Right lobe of liver (tissue), 4 donors: Measurements from ENCODE around the gene LPCAT3.

ENCODE experiments used
- POLR2A ChIP-seq: fragments of 450-650 bp; IDR thresholded peaks from one replicate; pipeline ENCODE4 v1.6.1; 2017; ENCODE audit warnings: antibody characterized with exemption, mild to moderate bottlenecking
- TF ChIP-seq, protein P1 (sequence below), 4 donors: fragments of 200-600 bp in 3 of 4; fragments of 450-650 bp in 1 of 4; IDR thresholded peaks; one replicate each; pipeline versions ENCODE4 v1.5.1 to v1.8.0; 2016 to 2022; ENCODE audit warnings: antibody characterized with exemption in 4 of 4, mild to moderate bottlenecking in 2 of 4
- donor health status: DM: no; HTN: no; CAD: no.
- donor health status: DM: no; HTN: no; CAD: no.
- donor health status: DM: no; HTN: yes; CAD: no.

DNA sequence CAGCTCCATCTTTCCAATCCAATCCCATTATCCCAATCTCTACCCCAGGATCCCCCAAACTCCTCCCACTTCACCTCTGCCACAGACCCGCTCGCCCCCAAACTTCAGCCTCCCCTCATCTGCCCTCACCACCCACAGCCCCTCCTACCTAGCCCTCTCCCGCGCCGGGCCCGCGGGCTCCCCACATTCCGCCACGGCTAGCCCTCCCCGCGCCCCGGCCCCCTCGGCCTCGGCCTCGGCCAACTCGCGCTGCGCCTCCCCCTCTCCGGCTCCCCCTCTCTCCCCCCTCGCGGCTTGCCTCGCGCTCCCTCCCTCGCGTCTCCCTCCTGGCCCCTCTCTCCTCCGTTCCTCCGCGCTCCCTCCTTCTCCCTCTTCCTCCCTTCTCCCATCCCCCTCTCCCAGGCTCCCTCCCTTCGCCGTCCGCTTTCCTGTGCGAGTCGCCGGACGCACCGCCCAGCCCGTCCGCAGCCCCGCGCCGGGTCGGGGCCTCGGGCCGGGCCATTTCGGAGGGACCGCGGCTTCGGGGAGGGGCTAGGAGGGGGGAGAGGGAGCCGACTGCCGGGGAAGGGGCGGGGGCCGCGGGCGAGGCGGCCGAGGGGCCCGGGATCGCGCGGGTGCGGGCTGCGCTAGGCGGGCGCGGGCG, 90.8 kb downstream of the LPCAT3 start, which contains the start of gene ATN1:
- no peak for TF ChIP-seq POLR2A
- TF ChIP-seq, protein P1, sequence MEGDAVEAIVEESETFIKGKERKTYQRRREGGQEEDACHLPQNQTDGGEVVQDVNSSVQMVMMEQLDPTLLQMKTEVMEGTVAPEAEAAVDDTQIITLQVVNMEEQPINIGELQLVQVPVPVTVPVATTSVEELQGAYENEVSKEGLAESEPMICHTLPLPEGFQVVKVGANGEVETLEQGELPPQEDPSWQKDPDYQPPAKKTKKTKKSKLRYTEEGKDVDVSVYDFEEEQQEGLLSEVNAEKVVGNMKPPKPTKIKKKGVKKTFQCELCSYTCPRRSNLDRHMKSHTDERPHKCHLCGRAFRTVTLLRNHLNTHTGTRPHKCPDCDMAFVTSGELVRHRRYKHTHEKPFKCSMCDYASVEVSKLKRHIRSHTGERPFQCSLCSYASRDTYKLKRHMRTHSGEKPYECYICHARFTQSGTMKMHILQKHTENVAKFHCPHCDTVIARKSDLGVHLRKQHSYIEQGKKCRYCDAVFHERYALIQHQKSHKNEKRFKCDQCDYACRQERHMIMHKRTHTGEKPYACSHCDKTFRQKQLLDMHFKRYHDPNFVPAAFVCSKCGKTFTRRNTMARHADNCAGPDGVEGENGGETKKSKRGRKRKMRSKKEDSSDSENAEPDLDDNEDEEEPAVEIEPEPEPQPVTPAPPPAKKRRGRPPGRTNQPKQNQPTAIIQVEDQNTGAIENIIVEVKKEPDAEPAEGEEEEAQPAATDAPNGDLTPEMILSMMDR (IDR thresholded peaks at IDR 0.05) = no peak
